ENCODE data around the gene PSME3IP1.

GRCh38 chr16:57106767-57107166 lies 79.1 kb downstream of the PSME3IP1 start:
- TF ChIP-seq TAF1 (IDR thresholded peaks at IDR 0.05; ENCODE audit: borderline replicate concordance, insufficient read depth, low read length) = no peak
- TF ChIP-seq FOXP2 (optimal IDR thresholded peaks at IDR 0.05; ENCODE audit: borderline replicate concordance, extremely low read depth, extremely low read length, insufficient read depth) = no peak

Measured in PFSK-1 (cell line).